ENCODE measurements around the gene CUEDC2.

CUEDC2 gene

GRCh38 chr10:102420714-102421506 lies 11.5 kb downstream of the CUEDC2 start, which contains the start of gene FBXL15:
Gene FBXL15 (plus strand): TSS chr10:102420836. CDS start chr10:102421130, 294 bp downstream.
- Histone ChIP-seq H2AFZ (ENCODE audit: low read length) (no peak within 1 kb of the TSS), H3K36me3 (ENCODE audit: insufficient read depth, low read length) (no peaks in the 10 kb centered on the region), H3K79me2 (ENCODE audit: insufficient read depth, low read length) (no peaks in the 10 kb centered on the region), H3K4me3 (ENCODE audit: low read depth, low read length, poor library complexity, severe bottlenecking) (peak within 1 kb of the TSS; percentile 85), H3K9me2 (ENCODE audit: low read depth, low read length) (no peaks in the 10 kb centered on the region), H3K4me1 (ENCODE audit: insufficient read depth, low read length, severe bottlenecking) (peaks cover 28% of the 10 kb centered on the region), H3K4me2 (ENCODE audit: low read length) (peak within 1 kb of the TSS; percentile 96), H3K27ac (ENCODE audit: low read depth, low read length, poor library complexity, severe bottlenecking) (peak within 1 kb of the TSS; percentile 85), H3K9me3 (ENCODE audit: low read length) (no peaks in the 10 kb centered on the region), H4K20me1 (ENCODE audit: insufficient read depth, low read length) (no peaks in the 10 kb centered on the region), H3K27me3 (ENCODE audit: insufficient read depth, low read length) (no peaks in the 10 kb centered on the region), H3F3A (ENCODE audit: insufficient read depth, low read length) (no peaks in the 10 kb centered on the region), H3K9ac (ENCODE audit: low read length) (peak within 1 kb of the TSS; percentile 73)
- TF ChIP-seq EZH2 (IDR thresholded peaks at IDR 0.05; ENCODE audit: borderline replicate concordance, low read length) (no peak), CTCF (IDR thresholded peaks at IDR 0.05; ENCODE audit: low read length) (no peak)

GRCh38 chr10:102420181-102420713 lies 12.1 kb downstream of the CUEDC2 start:
- H3K79me2 ChIP-seq (ENCODE audit: insufficient read depth, low read length), result no peaks in the 10 kb centered on the region
- H3K4me3 ChIP-seq (ENCODE audit: low read depth, low read length, poor library complexity, severe bottlenecking), result peak overlapping the region; percentile 85
- no peaks in the 10 kb centered on the region for H4K20me1 ChIP-seq (ENCODE audit: insufficient read depth, low read length)
- no peaks in the 10 kb centered on the region for H3K36me3 ChIP-seq (ENCODE audit: insufficient read depth, low read length)
- H3K4me2 ChIP-seq (ENCODE audit: low read length), result peak overlapping the region; percentile 96
- no peaks in the 10 kb centered on the region for H3K9me2 ChIP-seq (ENCODE audit: low read depth, low read length)
- no peaks in the 10 kb centered on the region for H3K9me3 ChIP-seq (ENCODE audit: low read length)
- no peak overlapping the region for H2AFZ ChIP-seq (ENCODE audit: low read length)
- TF ChIP-seq EZH2 (IDR thresholded peaks at IDR 0.05; ENCODE audit: borderline replicate concordance, low read length) (no peak), CTCF (IDR thresholded peaks at IDR 0.05; ENCODE audit: low read length) (no peak)
- H3K9ac ChIP-seq (ENCODE audit: low read length), result peak overlapping the region; percentile 73
- H3K27me3 ChIP-seq (ENCODE audit: insufficient read depth, low read length), result no peaks in the 10 kb centered on the region
- H3F3A ChIP-seq (ENCODE audit: insufficient read depth, low read length), result no peaks in the 10 kb centered on the region
- H3K4me1 ChIP-seq (ENCODE audit: insufficient read depth, low read length, severe bottlenecking), result peaks cover 28% of the 10 kb centered on the region
- peak overlapping the region; percentile 85 for H3K27ac ChIP-seq (ENCODE audit: low read depth, low read length, poor library complexity, severe bottlenecking)

- Histone ChIP-seq H3K27me3 (ENCODE audit: insufficient read depth, low read length) (no peaks in the 10 kb centered on the region), H4K20me1 (ENCODE audit: insufficient read depth, low read length) (no peaks in the 10 kb centered on the region), H3K4me2 (ENCODE audit: low read length) (peak overlapping the region; percentile 96), H3F3A (ENCODE audit: insufficient read depth, low read length) (no peaks in the 10 kb centered on the region), H3K4me3 (ENCODE audit: low read depth, low read length, poor library complexity, severe bottlenecking) (peak overlapping the region; percentile 85), H3K36me3 (ENCODE audit: insufficient read depth, low read length) (no peaks in the 10 kb centered on the region), H3K79me2 (ENCODE audit: insufficient read depth, low read length) (no peaks in the 10 kb centered on the region), H3K9me2 (ENCODE audit: low read depth, low read length) (no peaks in the 10 kb centered on the region), H3K9me3 (ENCODE audit: low read length) (no peaks in the 10 kb centered on the region), H3K9ac (ENCODE audit: low read length) (peak overlapping the region; percentile 73; the same call in 1 of the 2 replicates), H3K27ac (ENCODE audit: low read depth, low read length, poor library complexity, severe bottlenecking) (peak overlapping the region; percentile 85), H2AFZ (ENCODE audit: low read length) (no peak overlapping the region), H3K4me1 (ENCODE audit: insufficient read depth, low read length, severe bottlenecking) (peaks cover 28% of the 10 kb centered on the region)
- TF ChIP-seq CTCF (IDR thresholded peaks at IDR 0.05; ENCODE audit: low read length) (no peak), EZH2 (IDR thresholded peaks at IDR 0.05; ENCODE audit: borderline replicate concordance, low read length) (no peak)
Measured at GRCh38 chr10:102419269-102420180, 12.8 kb downstream of the CUEDC2 start.
